OCI-LY7 (cell line): ENCODE results near the gene ANKRD65. TPM values are rescaled to one million over a fixed set of nuclear protein-coding genes. Genes with fewer than 3 reads are reported as not detected.
A peak's percentile ranks its signal among the peaks of the same experiment; 100 is the strongest.

Experiments used
- BruUV-seq: library from RNA; stranded (reverse); fragments of 400-500 nt; replicated peaks from 2 replicates; lab custom pipeline; 2021; lab: Mats Ljungman, UMichigan
- CTCF ChIA-PET: fragments of 300-600 bp; sonication (Branson Sonifier 250); formaldehyde crosslinking; loops from one replicate; lab custom pipeline; 2022; ENCODE audit warnings: antibody characterized with exemption; ENCODE audit not compliant: unreplicated experiment; lab: Charles Lee
- POLR2A ChIA-PET: fragments of 300-600 bp; sonication (Branson Sonifier 250); formaldehyde crosslinking; loops from one replicate; lab custom pipeline; 2022; ENCODE audit warnings: antibody characterized with exemption; lab: Charles Lee
- DNase-seq: peaks from one replicate; pipeline ENCODE4 v3.0.0-alpha.2; 2015; ENCODE audit warnings: low spot score
- H2AFZ ChIP-seq: fragments of 200-600 bp; sonication (generic), shearing (Covaris generic); 2 replicates; pipeline ENCODE4 v1.6.1; 2014; ENCODE audit warnings: mild to moderate bottlenecking, antibody characterized with exemption, low read length, moderate library complexity
- H3K27ac ChIP-seq: fragments of 200-600 bp; sonication (generic); 2 replicates; pipeline ENCODE4 v1.5.1; 2014; ENCODE audit warnings: mixed run types, low read depth, mild to moderate bottlenecking, moderate library complexity, low read length, inconsistent platforms; ENCODE audit not compliant: poor library complexity, severe bottlenecking
- H3K36me3 ChIP-seq: fragments of 200-600 bp; sonication (generic); 2 replicates; pipeline ENCODE4 v1.6.1; 2014; ENCODE audit warnings: mild to moderate bottlenecking, antibody characterized with exemption, low read length, moderate library complexity, mixed read lengths; ENCODE audit not compliant: insufficient read depth
- H3K4me1 ChIP-seq: fragments of 200-600 bp; sonication (generic); 2 replicates; pipeline ENCODE4 v1.5.1; 2014; ENCODE audit warnings: mild to moderate bottlenecking, low read length; ENCODE audit not compliant: insufficient read depth, poor library complexity, severe bottlenecking
- H3K4me2 ChIP-seq: fragments of 200-600 bp; sonication (generic); 2 replicates; pipeline ENCODE4 v1.6.1; 2014; ENCODE audit warnings: mild to moderate bottlenecking, low read length
- H3K4me3 ChIP-seq: fragments of 200-600 bp; sonication (generic); 2 replicates; pipeline ENCODE4 v1.5.1; 2014; ENCODE audit warnings: mild to moderate bottlenecking, low read depth, low read length; ENCODE audit not compliant: poor library complexity, severe bottlenecking
- H3K79me2 ChIP-seq: fragments of 200-600 bp; sonication (generic); 2 replicates; pipeline ENCODE4 v1.6.1; 2016; ENCODE audit warnings: low read depth, mild to moderate bottlenecking, low read length, moderate library complexity, mixed read lengths; ENCODE audit not compliant: insufficient read depth
- H3K9me2 ChIP-seq: fragments of 200-600 bp; sonication (generic); 2 replicates; pipeline ENCODE4 v1.6.1; 2016; ENCODE audit warnings: mild to moderate bottlenecking, low read length, mixed read lengths; ENCODE audit not compliant: insufficient read depth
- H3K9me3 ChIP-seq: fragments of 200-600 bp; sonication (generic); 2 replicates; pipeline ENCODE4 v1.6.1; 2014; ENCODE audit warnings: mild to moderate bottlenecking, mixed run types, low read length, mixed read lengths
- H4K20me1 ChIP-seq: fragments of 200-600 bp; sonication (generic); 2 replicates; pipeline ENCODE4 v1.6.1; 2014; ENCODE audit warnings: mild to moderate bottlenecking, antibody characterized with exemption, low read length, moderate library complexity, mixed read lengths; ENCODE audit not compliant: insufficient read depth
- EZH2phosphoT487 ChIP-seq: fragments of 200-600 bp; sonication (generic); IDR thresholded peaks from 2 replicates; pipeline ENCODE4 v1.6.1; 2018; ENCODE audit warnings: low read depth, borderline replicate concordance, mild to moderate bottlenecking, mixed run types, antibody characterized with exemption, low read length, moderate library complexity, mixed read lengths
- intact Hi-C: fragments of 100-400 bp; cut with micrococcal nuclease; formaldehyde crosslinking; loops from one replicate; pipeline ENCODE4 v1.10.0; 2022; ENCODE audit not compliant: unreplicated experiment
- total RNA-seq, 2 experiments: library from RNA; depleted of rRNA in 1 of 2; stranded (reverse); fragments of >200 nt in 1 of 2; shearing (Covaris generic) in 1 of 2; gene quantifications; 2 replicates each; pipeline ENCODE4 v1.2.3, GENCODE V29; 2014 to 2022
- TF ChIP-seq, protein P1 (sequence below): fragments of 200-600 bp; sonication (generic); conservative IDR thresholded peaks from 2 replicates; pipeline ENCODE4 v1.5.1; 2014; ENCODE audit warnings: mild to moderate bottlenecking, antibody characterized with exemption, low read length, moderate library complexity, mixed read lengths

The ANKRD65 gene
- total RNA-seq, 2 experiments from 2014 or later, result not detected

DNA sequence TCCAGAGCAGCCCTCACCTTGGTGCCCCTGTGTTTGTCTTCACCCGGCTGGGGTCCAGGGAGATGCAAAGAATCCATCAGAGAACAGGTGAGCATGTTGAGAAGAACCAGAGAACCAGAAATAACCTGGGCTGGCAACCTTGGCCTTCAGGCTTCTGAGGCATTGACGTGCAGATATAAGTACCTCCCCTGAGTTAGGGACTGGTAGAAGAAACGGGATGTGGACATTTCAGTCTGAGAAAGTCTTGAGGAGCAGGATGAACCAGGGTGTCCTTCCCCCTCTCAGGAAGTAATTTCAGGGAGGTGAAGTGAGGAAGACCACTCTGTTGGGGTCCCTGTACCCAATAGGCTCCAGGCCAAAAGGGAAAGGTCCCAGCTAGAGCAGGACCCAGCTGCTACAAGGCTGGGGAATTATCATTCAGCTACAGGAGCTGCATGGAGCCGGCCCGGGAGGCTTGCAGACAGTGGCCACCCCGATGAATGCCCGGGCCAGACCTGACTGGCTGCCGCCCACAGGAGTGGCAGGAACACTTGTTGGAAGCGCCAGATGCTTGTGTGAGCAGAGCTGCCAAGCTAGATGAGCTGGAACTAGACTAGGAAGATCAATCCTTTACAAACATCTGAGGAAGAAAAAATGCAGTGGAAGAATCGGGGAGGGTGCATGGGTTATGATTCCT, 44.4 kb downstream of the ANKRD65 start:
- Histone ChIP-seq H3K79me2 (peaks cover 22% of the 10 kb centered on the region), H3K4me3 (peak overlapping the region; percentile 99), H3K36me3 (peaks cover 50% of the 10 kb centered on the region), H3K4me2 (peak overlapping the region; percentile 64), H4K20me1 (no peaks in the 10 kb centered on the region), H3K4me1 (peaks cover 34% of the 10 kb centered on the region), H3K27ac (peak overlapping the region; percentile 75), H3K9me3 (no peaks in the 10 kb centered on the region), H3K9me2 (no peaks in the 10 kb centered on the region), H2AFZ (no peak overlapping the region)
- intact Hi-C loops, result no loop called here
- POLR2A ChIA-PET, result interaction anchor here (0.5 to 0.6 kb wide), 2 partner anchors 121 to 736 kb away, joined by 3 read pairs; no protein-coding TSS in a partner anchor
- DNase-seq, result no peak
- TF ChIP-seq EZH2phosphoT487, result no peak
- TF ChIP-seq, protein P1, sequence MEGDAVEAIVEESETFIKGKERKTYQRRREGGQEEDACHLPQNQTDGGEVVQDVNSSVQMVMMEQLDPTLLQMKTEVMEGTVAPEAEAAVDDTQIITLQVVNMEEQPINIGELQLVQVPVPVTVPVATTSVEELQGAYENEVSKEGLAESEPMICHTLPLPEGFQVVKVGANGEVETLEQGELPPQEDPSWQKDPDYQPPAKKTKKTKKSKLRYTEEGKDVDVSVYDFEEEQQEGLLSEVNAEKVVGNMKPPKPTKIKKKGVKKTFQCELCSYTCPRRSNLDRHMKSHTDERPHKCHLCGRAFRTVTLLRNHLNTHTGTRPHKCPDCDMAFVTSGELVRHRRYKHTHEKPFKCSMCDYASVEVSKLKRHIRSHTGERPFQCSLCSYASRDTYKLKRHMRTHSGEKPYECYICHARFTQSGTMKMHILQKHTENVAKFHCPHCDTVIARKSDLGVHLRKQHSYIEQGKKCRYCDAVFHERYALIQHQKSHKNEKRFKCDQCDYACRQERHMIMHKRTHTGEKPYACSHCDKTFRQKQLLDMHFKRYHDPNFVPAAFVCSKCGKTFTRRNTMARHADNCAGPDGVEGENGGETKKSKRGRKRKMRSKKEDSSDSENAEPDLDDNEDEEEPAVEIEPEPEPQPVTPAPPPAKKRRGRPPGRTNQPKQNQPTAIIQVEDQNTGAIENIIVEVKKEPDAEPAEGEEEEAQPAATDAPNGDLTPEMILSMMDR, result no peak
- BruUV-seq, result no TSS peak
- CTCF ChIA-PET, result no interaction called here

- Histone ChIP-seq H3K4me1 (peaks cover 38% of the 10 kb centered on the region), H3K27ac (peak within 1 kb of the TSS; percentile 75), H2AFZ (peak within 1 kb of the TSS; percentile 50; the same call in 1 of the 2 replicates), H4K20me1 (no peaks in the 10 kb centered on the region), H3K4me2 (peak within 1 kb of the TSS; percentile 94), H3K9me2 (no peaks in the 10 kb centered on the region), H3K4me3 (peak within 1 kb of the TSS; percentile 99), H3K79me2 (peaks cover 20% of the 10 kb centered on the region), H3K36me3 (peaks cover 47% of the 10 kb centered on the region), H3K9me3 (no peaks in the 10 kb centered on the region)
- BruUV-seq, result no TSS peak
- DNase-seq, result peak; percentile 100
- intact Hi-C loops, result loop anchor here (1.0 to 2.0 kb wide), 2 partner anchors 24 to 50 kb away; partner anchors contain the start of genes CCNL2, CPTP and INTS11
- POLR2A ChIA-PET, result interaction anchor here (0.8 to 0.9 kb wide), 3 partner anchors 24 to 87 kb away, joined by 3 to 4 read pairs (median 3); partner anchors contain the start of gene CCNL2
- CTCF ChIA-PET, result interaction anchor here (0.6 kb wide), 1 partner anchor 306 kb away, joined by 4 read pairs; no protein-coding TSS in a partner anchor
- TF ChIP-seq EZH2phosphoT487, result no peak
- TF ChIP-seq, protein P1, result peak; percentile 42; the same call in 1 of the 2 replicates
Observed at GRCh38 chr1:1374929-1375662, 46.0 kb downstream of the ANKRD65 start, which contains the start of gene AURKAIP1. TSS of gene AURKAIP1 (minus strand) at chr1:1375207. CDS start at chr1:1374756, 451 bp downstream.
